PC-9 (cell line): Measurements from ENCODE around the gene SANBR.

ENCODE experiments used
- EZH2 ChIP-seq: fragments of 200-600 bp; sonication (generic); IDR thresholded peaks from 2 replicates; pipeline ENCODE4 v1.8.0; 2017; ENCODE audit warnings: antibody characterized with exemption, low read depth
- TF ChIP-seq, protein P1 (sequence below): fragments of 200-600 bp; sonication (generic); conservative IDR thresholded peaks from 2 replicates; pipeline ENCODE4 v1.6.1; 2017; ENCODE audit warnings: mixed run types, antibody characterized with exemption, mild to moderate bottlenecking, moderate library complexity

- TF ChIP-seq, protein P1, sequence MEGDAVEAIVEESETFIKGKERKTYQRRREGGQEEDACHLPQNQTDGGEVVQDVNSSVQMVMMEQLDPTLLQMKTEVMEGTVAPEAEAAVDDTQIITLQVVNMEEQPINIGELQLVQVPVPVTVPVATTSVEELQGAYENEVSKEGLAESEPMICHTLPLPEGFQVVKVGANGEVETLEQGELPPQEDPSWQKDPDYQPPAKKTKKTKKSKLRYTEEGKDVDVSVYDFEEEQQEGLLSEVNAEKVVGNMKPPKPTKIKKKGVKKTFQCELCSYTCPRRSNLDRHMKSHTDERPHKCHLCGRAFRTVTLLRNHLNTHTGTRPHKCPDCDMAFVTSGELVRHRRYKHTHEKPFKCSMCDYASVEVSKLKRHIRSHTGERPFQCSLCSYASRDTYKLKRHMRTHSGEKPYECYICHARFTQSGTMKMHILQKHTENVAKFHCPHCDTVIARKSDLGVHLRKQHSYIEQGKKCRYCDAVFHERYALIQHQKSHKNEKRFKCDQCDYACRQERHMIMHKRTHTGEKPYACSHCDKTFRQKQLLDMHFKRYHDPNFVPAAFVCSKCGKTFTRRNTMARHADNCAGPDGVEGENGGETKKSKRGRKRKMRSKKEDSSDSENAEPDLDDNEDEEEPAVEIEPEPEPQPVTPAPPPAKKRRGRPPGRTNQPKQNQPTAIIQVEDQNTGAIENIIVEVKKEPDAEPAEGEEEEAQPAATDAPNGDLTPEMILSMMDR, result no peak
- TF ChIP-seq EZH2, result no peak
These were observed 6.3 kb upstream of the SANBR start for GRCh38 chr2:61059382-61059781.
